ENCODE results near the gene FAM187B. TPM values are rescaled to one million over a fixed set of nuclear protein-coding genes. Genes with fewer than 3 reads are reported as not detected.

Gene FAM187B
- total and polyA plus RNA-seq, 2 of the 4 experiments (the other 2 are of a cell fraction), result not detected

- TF ChIP-seq, protein P1, sequence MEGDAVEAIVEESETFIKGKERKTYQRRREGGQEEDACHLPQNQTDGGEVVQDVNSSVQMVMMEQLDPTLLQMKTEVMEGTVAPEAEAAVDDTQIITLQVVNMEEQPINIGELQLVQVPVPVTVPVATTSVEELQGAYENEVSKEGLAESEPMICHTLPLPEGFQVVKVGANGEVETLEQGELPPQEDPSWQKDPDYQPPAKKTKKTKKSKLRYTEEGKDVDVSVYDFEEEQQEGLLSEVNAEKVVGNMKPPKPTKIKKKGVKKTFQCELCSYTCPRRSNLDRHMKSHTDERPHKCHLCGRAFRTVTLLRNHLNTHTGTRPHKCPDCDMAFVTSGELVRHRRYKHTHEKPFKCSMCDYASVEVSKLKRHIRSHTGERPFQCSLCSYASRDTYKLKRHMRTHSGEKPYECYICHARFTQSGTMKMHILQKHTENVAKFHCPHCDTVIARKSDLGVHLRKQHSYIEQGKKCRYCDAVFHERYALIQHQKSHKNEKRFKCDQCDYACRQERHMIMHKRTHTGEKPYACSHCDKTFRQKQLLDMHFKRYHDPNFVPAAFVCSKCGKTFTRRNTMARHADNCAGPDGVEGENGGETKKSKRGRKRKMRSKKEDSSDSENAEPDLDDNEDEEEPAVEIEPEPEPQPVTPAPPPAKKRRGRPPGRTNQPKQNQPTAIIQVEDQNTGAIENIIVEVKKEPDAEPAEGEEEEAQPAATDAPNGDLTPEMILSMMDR (conservative IDR thresholded peaks at IDR 0.05; ENCODE audit: low read depth, low read length), result no peak
- TF ChIP-seq RFX5 (IDR thresholded peaks at IDR 0.05; ENCODE audit: low read depth, low read length) (no peak), CEBPB (IDR thresholded peaks at IDR 0.05; ENCODE audit: low read depth, low read length) (no peak), POLR2A (IDR thresholded peaks at IDR 0.05; ENCODE audit: low read depth, low read length) (no peak), NFE2L2 (IDR thresholded peaks at IDR 0.05; ENCODE audit: low read depth, low read length) (no peak), RCOR1 (IDR thresholded peaks at IDR 0.05; ENCODE audit: insufficient replicate concordance, low read length) (no peak)
These were observed 22.9 kb upstream of the FAM187B start (continued) for GRCh38 chr19:35251456-35251855.
